Germinal center (tissue), 1 donor: ENCODE measurements around the gene PID1.

Experiments
- DNase-seq: peaks from one replicate; pipeline ENCODE4 v3.0.0; 2012; ENCODE audit warnings: mixed read lengths, low spot score

The PID1 gene

GRCh38 chr2:229270551-229271410 lies at the start of gene PID1:
Gene PID1, minus strand, starts transcription at chr2:229271287. Its CDS starts 244 bp downstream, at chr2:229271043.
- peak; percentile 42 for DNase-seq

GRCh38 chr2:229319558-229319957 lies 48.5 kb upstream of the PID1 start:
- DNase-seq, result no peak

- no peak for DNase-seq
These were observed 43.0 kb upstream of the PID1 start for GRCh38 chr2:229314117-229314516.

- DNase-seq, result no peak
These were observed 42.5 kb upstream of the PID1 start for GRCh38 chr2:229313591-229313990.

- no peak for DNase-seq
These were observed 30.1 kb upstream of the PID1 start for GRCh38 chr2:229301237-229301636.

- DNase-seq, result no peak
These were observed 29.7 kb upstream of the PID1 start for GRCh38 chr2:229300790-229301189.

- no peak for DNase-seq
These were observed 29.3 kb upstream of the PID1 start for GRCh38 chr2:229300371-229300770.

GRCh38 chr2:229297247-229297646 lies 26.2 kb upstream of the PID1 start:
- DNase-seq, result no peak

- no peak for DNase-seq
These were observed 25.4 kb upstream of the PID1 start for GRCh38 chr2:229296536-229296935.

GRCh38 chr2:229296016-229296415 lies 24.9 kb upstream of the PID1 start:
- no peak for DNase-seq

- DNase-seq, result no peak
These were observed 16.7 kb upstream of the PID1 start for GRCh38 chr2:229287823-229288222.

GRCh38 chr2:229282758-229283546 lies 11.9 kb upstream of the PID1 start:
- no peak for DNase-seq

GRCh38 chr2:229279516-229279915 lies 8.4 kb upstream of the PID1 start:
- DNase-seq, result no peak

- DNase-seq, result no peak
These were observed 4.4 kb upstream of the PID1 start for GRCh38 chr2:229275506-229275905.

- DNase-seq, result peak; percentile 36
These were observed 2.7 kb upstream of the PID1 start for GRCh38 chr2:229273723-229274338.

- DNase-seq, result no peak
These were observed 2.1 kb upstream of the PID1 start for GRCh38 chr2:229273006-229273722.

GRCh38 chr2:229269941-229270340 lies 1.1 kb downstream of the PID1 start:
- no peak for DNase-seq

- no peak for DNase-seq
These were observed 1.9 kb downstream of the PID1 start for GRCh38 chr2:229269146-229269545.

GRCh38 chr2:229268626-229269025 lies 2.5 kb downstream of the PID1 start:
- no peak for DNase-seq

- no peak for DNase-seq
These were observed 4.0 kb downstream of the PID1 start for GRCh38 chr2:229267080-229267479.

GRCh38 chr2:229265727-229266126 lies 5.4 kb downstream of the PID1 start:
- DNase-seq, result no peak

- DNase-seq, result no peak
These were observed 9.5 kb downstream of the PID1 start for GRCh38 chr2:229261599-229261998.
